Pulmonary artery endothelial cell (primary cell): Measurements from ENCODE around the gene DTX3. TPM values are rescaled to one million over a fixed set of nuclear protein-coding genes. Genes with fewer than 3 reads are reported as not detected.
"Not testable (repeated sequence)": the region's sequence is repeated elsewhere in the genome, so short reads cannot be mapped to it uniquely, and the experiment has no call there.

Experiments used
- DNase-seq: peaks from one replicate; pipeline ENCODE4 v3.0.0-alpha.2; 2011; ENCODE audit warnings: low read depth, low spot score
- total RNA-seq: library from RNA; depleted of rRNA; stranded (reverse); fragments of >200 nt; gene quantifications from 2 replicates; pipeline ENCODE4 v1.2.3, GENCODE V29; 2014

Gene DTX3
- 4.8 and 11.4 TPM in 2 replicates for total RNA-seq

- DNase-seq: no peak
These were observed at the start of gene DTX3 for GRCh38 chr12:57604454-57604991. DTX3 (plus strand) TSS chr12:57604824; CDS start chr12:57606518, 1,694 bp downstream.

DNA sequence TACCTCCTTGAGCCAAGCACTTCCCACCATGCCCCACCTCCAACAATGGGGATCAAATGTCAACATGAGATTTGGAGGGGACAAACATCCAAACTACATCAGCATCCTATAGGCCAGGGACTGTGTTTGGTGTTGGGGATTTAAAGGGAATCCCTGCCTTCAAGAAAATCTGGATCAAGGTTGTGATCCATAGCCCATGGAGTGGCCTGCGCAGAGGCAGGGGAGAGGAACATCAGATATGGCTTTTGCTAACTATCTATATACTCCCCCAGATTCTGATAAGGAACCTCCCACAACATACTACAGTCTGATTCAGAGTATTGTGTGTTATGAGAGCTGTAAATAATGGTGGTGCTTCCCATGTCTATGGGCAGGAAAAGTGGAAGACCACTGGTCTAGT, 49.7 kb upstream of the DTX3 start:
- no peak for DNase-seq

GRCh38 chr12:57558864-57559263, 45.8 kb upstream of the DTX3 start:
- no peak for DNase-seq

DNA sequence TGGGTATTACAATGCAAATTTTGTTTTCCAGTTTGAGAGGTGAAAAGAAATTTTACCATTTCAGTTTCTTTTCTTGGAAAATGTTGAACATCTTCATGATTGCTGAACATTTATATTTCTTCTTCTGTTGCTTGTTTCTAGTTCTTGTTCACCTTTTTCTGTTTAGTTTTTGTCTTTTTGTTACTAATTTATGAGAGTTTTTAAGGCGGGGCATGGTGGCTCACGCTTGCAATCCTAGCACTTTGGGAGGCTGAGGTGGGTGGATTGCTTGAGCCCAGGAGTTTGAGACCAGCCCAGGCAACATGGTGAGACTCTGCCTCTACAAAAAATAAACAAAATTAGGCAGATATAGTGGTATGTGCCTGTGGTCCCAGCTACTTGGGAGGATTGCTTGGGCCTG, 44.1 kb upstream of the DTX3 start:
- DNase-seq: no peak

GRCh38 chr12:57561117-57561516, 43.5 kb upstream of the DTX3 start:
- not testable (repeated sequence) for DNase-seq

- no peak for DNase-seq
These were observed 41.3 kb upstream of the DTX3 start for GRCh38 chr12:57563358-57563757.

DNA sequence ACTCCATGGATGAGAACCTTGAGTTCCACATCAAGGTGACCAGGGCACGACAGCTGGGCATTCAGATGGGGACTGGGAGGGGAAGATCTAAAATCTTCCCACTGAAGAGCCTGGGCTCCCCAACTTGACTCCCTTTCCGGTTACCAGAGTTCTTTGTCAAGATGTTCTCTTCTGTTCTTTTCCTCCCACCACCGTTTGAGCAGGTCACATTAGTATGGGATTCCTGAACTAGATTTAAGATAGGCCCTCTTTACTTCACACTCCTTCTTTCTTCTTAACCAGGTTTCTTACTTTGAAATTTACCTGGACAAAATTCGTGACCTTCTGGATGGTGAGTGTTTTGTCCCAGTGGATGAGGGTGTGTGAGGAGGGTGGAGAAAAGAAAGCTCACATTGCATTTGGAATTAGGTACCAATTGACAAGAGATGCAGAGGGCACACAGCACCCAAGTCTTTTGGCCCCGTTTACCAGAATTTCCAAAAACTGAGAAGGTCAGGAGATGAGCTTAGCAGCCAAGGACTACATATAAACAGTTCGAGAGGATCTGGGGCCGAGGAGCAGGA, 40.4 kb upstream of the DTX3 start:
- DNase-seq: no peak

- no peak for DNase-seq
These were observed 35.8 kb upstream of the DTX3 start for GRCh38 chr12:57568838-57569237.

GRCh38 chr12:57569858-57570257, 34.8 kb upstream of the DTX3 start:
- no peak for DNase-seq

DNA sequence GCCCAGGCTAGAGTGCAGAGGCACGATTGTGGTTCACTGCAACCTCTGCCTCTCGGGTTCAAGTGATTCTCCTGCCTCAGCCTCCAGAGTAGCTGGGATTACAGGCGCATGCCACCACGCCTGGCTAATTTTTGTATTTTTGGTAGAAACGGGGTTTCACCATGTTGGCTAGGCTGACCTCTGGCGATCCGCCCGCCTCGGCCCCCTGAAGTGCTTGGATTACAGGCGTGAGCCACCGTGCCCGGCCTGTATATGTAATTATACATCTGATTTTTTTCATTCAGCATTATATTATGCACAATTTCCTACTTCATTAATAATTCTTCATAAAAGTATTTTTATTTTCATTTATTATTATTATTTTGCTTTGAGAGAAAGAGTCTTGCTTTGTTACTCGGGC, 34.2 kb upstream of the DTX3 start:
- not testable (repeated sequence) for DNase-seq

GRCh38 chr12:57571926-57572762, 32.5 kb upstream of the DTX3 start:
- DNase-seq: no peak

DNA sequence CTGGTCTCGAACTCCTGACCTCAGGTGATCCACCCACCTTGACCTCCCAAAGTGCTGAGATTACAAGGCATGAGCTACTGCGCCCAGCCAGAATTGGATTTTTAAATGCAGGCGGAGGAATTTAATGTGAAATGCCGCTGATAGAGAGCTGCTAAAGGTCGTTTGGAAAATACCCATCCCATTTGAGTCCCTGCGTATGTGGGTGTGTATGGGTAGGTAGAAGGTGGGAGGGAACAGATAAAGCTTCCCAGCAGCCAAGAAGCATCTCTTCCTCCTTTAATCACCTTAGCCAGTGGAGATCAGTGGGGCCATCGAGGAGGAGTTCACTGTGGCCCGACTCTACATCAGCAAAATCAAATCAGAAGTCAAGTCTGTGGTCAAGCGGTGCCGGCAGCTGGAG, 29.8 kb upstream of the DTX3 start:
- no peak for DNase-seq

DNA sequence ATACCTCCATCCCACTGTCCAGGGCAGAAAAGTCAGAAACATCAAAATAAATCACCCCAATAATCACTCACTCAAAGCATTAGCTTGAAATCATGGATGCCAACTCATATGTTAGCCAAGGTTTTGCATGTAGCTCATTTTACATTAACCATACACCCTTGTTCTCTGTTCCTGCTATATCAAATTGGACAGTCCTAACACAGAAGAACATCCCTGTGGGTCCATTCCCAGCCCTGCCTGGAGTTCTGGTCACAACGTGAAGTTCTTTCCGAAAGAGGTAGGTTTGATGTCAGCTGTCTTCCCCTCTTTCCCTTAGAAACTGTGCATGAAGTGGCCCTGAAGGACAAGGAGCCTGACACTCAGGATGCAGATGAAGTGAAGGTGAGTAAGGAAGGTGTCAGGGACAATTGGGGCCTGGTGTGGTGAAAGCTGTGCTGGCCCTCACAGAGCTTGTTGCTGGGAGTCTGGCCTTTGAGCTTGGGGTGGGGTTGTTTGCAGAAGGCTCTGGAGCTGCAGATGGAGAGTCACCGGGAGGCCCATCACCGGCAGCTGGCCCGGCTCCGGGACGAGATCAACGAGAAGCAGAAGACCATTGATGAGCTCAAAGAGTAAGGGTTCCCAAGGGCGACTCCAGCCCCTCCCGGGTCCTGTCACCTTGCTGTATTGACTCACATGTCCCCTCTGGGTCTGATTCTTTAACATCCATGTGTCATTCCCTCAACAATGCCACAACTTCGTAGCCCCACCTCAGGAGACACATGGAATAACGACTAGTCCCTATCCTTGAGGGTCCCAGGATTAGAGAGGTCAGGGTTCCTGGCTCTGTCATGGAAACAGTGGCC, 28.6 kb upstream of the DTX3 start:
- DNase-seq: no peak

- no peak for DNase-seq
These were observed 27.9 kb upstream of the DTX3 start for GRCh38 chr12:57576613-57577160.

GRCh38 chr12:57577981-57578758, 26.5 kb upstream of the DTX3 start:
- no peak for DNase-seq

DNA sequence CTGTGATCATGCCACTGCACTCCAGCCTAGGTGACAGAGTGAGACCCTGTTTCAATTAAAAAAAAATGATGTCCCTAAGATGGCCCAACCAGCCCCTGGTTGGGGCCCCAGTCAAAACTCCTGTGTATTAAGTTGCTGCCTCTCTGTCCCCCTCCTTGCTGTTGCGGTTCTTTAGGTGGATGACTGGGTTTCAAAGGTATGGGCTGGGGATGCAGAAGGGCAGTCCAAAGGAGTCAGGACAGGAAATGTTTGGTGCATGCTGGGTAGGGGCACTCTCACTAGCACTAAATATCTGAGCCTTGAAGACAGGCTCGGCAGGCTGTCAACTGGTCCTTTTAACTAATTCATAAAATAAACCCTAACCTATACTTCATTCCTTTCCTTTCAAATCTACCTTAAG, 25.6 kb upstream of the DTX3 start:
- no peak for DNase-seq

- DNase-seq: no peak
These were observed 24.8 kb upstream of the DTX3 start for GRCh38 chr12:57579677-57580465.

DNA sequence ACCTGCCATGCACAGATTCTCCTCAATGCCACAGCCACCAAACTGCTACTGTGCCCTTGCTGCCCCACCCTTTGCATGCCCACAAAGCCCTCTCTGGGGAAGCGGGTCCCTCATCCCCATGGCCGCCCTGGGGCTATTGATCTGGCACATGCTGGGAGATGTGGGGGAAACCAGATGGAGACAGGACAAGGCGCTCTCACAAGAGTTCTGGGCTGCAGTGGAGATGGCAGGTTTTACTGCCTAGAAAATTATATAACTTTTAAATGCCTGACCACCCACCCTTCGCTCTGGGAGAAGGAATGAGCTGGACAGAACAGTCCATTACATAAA, 24.2 kb upstream of the DTX3 start:
- DNase-seq: no peak

- no peak for DNase-seq
These were observed 22.8 kb upstream of the DTX3 start for GRCh38 chr12:57581802-57582201.

- no peak for DNase-seq
These were observed 22.2 kb upstream of the DTX3 start for GRCh38 chr12:57582440-57582839.
